NK-92 treated with Interleukin-12 subunit alpha and Interleukin-12 subunit beta, amount 100 ng/mL, for 24 hours (cell line): Measurements from ENCODE around the gene FLNC.

Experiments
- DNase-seq: peaks from one replicate; lab custom pipeline; 2025; lab: John Stamatoyannopoulos, UW

FLNC gene

DNA sequence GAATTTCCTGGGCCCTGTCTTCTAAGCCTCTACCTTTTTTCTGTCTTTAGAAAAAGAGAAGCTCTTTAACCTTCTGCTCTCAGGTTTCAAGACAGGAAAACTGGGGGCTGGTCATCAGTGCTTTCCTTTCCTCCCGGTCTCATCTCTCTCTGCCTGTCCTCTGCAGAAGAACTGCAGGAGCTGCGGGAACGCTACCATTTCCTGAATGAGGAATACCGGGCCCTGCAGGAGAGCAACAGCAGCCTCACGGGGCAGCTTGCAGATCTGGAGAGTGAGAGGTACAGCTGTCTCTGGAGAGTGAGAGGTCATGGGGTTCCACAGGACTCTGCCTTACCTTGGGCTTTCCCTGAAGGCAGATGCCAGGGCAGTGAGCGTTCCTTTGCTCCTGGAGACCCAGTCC, 25.7 kb upstream of the FLNC start:
- DNase-seq, result no peak

DNA sequence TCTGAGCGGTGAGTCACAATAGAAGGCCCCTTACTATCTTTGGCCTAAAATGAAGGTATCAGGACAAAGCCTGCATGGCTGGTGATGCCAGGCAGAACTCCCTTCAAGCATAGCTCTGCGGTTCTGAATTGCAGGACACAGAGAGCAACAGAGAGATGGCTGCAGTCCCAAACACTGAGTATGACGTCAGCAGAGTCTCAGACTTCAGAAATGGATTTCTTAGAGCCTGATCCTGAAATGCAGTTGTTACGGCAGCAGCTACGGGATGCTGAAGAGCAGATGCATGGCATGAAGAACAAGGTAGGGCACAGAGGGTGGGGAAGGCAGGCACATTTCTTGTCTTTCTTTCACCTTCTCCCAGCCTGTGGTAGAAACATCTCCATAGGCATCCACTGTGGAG, 25.0 kb upstream of the FLNC start:
- no peak for DNase-seq

DNA sequence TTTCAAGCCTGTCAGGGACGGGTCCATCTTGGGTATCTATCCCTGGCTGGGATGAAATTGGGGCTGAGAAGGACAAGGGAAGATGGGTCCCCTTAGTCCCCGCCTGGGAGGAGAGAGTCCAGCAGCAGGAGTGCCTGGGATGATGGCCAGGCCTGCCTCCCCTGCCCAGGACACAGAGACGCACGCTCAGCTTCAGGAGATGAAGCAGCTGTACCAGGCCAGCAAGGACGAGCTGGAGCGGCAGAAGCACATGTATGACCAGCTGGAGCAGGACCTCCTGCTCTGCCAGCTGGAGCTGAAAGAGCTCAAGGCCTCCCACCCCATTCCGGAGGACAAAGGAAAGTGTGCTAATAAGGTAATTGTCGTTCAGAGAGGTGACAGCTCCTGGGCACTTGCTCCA, 23.0 kb upstream of the FLNC start:
- no peak for DNase-seq

DNA sequence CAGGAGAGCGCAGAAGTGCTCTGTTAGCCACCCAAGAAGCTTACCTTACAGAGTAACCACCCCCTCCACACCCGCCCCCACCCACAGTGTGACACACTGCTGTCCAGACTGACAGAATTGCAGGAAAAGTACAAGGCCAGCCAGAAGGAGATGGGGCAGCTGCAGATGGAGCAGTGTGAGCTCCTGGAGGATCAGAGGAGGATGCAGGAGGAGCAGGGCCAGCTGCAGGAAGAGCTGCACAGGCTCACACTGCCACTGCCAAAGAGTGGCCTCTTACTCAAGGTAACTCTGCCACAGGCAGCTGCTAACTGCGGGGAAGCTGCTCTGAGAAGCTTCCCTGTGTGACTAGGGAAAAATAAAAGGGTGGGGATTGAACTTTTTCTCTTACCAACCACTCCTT, 20.8 kb upstream of the FLNC start:
- no peak for DNase-seq

DNA sequence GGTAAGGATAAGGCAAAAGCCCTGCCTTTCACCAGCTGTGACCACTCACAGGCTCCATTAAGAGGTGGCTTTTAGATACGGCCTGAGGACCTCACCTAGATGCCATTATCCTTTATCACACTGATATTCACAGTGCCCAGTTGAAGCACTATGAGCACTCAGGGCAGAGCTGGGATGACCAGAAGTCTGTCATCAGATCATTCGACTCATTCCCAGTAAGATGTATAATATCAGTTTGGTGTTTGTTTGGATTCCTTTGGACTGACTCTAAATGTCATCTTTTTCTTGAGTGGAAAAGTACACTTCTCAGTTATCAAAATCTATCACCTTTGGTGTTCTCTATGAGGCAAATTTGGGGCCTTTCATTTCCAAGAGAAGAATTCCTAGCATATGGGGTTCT, 19.7 kb upstream of the FLNC start:
- DNase-seq, result no peak

DNA sequence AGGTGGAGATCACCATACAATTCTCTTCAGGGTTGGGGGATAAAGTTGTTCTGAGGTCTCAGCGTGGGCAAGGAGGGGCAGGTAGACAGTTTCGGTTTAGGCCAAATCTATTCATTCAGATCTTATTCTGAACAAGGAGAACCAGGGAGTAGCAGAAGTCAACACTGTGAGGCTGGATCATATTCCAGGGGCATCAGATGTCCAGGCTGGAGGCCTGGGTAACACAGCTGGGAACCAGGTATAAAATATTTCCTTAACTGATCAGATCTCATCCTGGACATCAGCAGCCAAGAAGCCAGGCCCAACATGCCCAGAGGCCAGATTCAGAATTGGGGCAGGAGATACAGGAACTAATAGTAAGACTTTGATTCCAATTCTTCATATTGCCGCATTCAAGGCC, 19.2 kb upstream of the FLNC start:
- no peak for DNase-seq

DNA sequence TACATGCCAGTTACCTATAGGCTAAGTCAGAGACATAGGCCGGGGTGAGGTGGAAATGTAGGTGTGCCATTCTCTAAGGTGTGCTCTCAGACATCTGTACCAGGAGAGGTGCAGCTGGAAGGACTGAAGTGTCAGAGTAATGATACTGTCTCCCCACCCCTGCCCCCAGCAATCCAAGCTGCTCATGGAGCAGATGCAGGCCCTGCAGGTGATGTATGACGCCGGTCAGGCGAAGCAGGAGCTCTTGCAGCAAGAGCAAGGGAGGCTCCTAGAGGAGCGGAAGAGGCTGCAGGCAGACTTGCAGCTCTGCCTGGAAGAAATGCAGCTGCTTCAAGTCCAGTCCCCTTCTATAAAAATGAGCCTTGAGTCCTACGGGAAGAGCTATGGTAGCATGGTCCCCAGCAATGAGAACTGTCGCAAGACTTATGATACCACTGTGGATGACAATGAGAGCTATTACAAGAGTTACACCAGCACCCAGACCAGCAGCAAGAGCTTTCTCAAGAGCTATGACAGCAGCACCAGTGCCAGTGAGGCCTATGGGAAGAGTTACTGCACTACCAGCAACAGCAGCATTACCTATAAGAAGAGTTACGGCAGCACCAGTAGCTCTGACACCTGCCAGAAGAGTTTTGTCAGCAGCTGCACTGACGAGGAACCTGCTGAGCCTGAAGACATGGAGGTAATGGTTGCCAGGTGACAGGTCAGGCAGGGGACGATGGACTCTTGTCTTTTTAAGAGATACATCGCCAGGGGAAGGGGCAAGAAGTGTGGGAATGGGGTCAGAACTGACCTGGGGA, 18.4 kb upstream of the FLNC start:
- DNase-seq, result no peak

DNA sequence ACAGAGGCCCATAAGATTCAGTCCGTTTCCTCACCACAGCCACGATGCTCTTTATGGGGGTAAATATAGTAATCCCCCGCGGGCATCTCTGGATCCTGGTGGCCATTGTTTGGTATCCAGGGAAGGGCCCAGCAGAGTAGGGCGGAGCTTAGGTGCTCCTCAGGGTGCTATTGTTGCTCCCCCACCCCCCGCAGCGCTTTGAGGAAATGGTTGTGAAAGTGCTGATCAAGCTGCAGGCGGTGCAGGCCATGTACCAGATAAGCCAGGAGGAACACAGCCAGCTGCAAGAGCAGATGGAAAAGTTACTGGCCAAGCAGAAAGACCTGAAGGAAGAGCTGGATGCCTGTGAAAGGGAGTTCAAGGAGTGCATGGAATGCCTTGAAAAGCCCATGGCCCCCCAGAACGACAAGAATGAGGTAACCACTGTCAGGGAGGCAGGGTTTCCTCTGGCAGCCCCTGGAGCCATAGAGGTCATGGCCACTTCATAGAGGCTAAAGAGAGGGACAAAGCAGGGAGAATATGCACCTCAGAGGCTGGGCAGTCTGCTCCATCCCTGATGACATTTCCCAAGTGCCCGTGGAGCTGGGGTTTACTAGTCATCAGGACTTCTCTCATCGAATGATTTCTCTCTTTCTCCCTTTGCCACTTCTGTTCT, 17.6 kb upstream of the FLNC start:
- no peak for DNase-seq

DNA sequence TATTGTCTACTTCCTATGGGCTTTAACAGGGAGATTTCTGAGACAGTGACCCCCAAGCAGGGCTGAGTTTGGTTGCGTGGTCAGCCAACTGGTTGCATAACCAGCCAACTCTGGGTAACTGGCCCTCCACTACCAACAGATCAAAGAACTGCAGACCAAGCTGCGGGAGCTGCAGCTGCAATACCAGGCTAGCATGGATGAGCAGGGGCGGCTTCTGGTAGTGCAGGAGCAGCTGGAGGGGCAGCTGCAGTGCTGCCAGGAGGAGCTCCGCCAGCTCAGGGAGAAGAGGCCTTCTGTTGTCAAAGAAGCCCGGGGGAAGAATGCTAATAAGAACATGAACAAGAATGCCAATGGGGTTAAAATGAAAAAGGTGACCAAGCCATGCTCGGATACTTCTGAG, 15.7 kb upstream of the FLNC start:
- no peak for DNase-seq

DNA sequence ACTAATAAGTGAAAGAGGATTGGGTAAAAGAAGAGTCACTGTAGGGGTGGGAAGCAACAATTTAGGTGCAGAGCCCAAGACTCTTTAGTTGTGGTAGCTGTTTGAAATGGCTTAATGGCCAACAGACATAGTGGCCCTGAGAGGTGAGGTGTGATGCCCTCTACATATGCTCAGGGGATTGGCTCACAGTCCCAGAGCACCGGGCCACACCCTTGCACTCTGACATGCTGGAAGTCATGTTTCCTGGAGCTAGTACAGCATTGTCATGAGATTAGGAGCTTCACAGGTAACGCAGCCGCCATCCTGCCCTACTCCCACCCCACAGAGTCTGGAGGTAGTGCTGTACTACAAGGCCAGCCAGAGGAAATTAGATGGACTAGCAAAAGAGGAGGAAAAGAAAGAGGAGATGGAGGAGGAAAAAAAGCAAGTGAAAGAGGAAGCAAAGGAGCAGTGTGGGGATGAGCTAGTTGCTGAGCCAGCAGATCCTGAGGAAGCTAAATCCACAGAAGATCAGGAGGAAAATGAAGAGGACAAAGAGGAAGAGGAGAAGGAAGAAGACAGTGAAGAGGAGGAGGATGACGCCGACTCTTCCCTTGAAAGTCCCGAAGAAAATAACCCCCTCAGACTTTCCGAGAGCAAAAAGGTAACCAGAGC, 14.8 kb upstream of the FLNC start:
- no peak for DNase-seq

DNA sequence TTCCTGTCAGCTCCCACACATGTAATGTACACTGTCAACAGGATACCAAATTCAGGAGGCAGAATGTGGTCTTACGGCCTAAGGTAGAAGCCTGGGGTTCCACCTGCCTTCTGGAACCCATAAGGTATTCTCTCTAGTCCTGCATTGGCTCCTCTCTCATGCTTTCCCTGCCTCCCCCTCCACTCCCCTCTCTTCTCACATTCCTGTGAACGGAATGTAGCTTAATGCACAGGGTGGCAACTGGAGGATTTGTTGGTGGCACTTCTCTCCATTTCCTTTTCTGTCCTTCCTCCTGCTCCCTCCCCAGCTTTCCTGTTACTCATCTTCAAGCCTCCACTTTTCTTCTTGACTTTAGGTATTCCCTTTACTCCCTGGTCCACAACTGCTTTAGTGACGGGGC, 11.5 kb upstream of the FLNC start:
- DNase-seq, result no peak

DNA sequence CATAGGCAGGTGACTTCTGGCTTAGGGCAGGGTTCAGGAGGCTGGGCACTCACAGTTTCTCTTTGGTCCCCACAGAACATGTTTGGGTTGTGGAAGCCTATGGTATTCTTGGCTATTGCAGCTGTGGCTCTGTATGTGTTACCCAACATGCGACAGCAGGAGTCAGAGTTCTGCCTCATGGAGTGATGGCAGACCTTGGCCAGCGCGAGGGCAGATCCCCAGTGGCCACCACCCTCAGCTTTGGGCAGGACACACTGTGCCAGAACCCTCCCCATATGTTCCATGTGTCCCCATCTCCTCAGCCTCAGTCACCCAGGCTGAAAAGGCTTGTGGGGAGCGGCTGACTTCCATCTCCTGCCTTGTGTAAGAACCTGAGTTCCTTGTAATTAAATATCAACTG, 8.5 kb upstream of the FLNC start:
- DNase-seq, result no peak

DNA sequence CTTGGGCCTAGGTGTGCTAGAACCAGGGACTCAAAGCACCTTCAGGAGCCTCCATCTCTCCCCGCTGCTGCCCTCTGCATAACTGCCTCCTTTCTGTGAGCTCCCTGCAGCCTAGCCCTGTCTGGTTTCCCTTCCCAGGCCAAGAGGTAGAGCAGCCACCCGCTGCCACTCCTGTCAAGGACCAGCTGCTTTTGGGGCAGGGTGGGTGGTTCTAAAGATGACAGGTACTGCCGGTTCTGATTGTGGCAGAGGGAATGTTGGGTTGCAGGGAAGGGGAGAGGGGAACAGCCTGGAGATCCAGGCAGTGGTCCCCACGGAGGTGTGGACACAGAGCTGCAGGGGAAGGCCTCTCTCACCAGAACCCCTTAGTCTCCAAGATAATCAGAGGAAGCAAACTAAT, 3.7 kb upstream of the FLNC start:
- DNase-seq, result no peak

DNA sequence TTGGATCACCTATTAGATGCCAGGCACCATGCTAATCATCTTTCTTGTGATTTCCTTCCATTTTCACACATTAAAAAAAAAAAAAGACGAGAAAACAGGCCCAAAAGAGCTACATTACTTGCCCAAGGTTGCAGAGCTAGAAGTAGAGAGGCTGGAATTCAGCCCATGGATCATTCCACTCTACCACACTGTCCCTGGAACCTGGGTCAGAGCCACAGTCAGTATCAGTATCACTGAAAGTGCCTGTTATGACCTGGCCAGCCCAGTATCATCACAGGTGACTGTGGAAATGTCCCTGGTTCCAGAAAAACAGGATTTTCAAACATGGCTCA, 3.3 kb upstream of the FLNC start:
- DNase-seq, result no peak

DNA sequence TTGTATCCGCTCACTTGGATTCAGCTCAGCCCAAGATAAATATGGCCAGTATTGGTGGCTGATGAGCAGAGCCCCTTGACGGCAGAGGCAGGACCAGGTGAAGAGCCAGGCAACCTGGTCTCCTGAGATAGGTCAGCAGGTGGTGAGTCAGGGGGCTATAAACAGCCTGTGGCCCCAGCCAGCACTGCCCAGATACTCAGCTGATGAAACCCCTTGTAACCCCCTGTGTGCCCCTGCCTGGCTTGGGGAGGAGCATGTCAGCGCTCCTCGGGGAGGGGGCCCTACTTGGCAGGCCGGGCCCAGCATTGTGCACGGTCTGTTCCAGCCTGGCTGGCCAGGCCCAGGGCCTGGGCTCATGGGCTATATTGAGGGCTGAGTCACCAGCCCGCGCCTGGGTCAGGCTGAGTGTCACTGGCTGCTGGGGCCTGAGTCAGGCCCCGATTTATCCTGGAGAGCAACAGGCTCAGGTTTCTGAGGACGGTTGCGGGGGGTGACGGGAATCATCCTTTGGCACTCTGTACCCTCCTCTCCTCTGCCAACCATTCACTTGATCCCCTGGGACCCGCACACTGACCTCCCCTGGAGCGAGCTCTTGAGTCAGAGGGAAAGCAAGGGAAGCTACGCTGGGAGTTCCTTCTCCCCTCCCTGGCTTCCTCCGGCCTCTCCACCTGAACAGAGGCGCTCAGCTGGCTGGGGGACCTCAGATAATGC, 2.8 kb upstream of the FLNC start:
- DNase-seq, result no peak

DNA sequence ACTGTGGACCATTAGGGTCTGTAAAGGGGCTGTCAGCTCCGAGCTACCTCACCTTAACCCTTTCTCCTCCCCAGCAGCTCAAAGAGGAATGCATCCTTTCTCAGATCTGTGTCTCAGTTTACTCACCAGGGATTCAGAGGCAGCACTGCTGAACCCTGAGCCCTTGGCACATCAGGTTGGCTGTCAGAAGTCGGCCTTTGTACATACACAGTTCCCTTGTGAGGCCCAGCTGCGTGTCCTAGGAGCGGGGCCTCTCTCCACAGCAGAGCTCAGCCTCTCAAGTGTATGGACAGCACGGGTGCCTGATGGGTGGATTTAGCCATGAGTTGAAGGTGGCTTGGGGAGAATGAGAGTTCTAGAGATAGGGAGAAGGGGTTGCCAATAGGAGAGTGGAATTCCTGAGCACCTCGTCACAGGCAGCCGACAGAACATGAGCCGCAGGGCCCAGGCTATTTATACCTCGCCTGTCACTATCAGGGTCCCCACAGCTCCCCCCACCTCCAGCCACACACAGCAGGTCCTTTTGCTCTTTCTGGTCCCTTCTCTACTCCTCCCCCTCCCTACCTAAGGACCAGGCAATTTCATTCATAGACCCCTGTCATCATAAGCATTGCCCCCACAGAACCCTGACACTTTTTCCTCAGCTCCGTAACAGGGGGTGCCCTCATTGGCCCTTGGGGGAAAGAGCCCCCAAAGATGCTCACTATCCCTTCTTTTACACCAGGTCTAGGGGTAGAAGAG, 2.1 kb upstream of the FLNC start:
- DNase-seq, result no peak

DNA sequence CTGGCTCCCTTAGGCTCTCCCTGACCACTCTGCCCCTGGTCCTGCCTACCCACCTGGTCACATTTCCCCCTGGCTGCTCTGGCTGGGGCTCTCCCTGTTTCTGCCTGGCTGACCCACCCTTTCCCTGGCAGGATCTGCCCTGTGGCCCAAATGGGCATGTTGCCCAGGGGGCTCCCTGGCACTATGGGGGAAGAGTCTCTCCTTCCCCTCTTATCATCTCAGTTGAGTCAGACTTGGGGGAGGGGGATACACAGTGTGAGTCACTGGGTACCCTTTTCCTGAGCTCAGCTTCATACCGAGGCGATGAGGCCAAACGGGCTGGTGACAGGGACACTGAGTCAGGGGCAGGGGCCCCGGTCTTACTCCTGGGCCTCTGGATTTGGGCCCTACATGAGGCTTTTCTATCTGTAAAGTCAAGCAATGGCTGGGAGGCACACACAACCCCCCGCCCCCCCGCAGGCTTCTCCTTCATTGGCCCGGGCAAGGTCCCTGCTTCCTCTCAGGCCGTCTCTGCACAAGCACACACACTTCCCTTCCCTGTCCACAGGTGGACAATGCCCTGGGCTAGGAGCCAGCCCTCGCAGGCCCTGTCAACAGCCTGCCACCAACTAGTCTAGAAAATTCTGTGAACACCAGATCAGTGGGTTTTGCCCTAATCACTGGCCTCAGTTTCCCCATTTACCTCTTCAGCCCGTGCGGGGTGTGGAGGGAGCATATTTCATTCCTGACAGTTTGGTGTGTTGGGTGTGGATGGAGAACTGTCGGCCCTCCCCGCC, 627 bp upstream of the FLNC start:
- no peak for DNase-seq

DNA sequence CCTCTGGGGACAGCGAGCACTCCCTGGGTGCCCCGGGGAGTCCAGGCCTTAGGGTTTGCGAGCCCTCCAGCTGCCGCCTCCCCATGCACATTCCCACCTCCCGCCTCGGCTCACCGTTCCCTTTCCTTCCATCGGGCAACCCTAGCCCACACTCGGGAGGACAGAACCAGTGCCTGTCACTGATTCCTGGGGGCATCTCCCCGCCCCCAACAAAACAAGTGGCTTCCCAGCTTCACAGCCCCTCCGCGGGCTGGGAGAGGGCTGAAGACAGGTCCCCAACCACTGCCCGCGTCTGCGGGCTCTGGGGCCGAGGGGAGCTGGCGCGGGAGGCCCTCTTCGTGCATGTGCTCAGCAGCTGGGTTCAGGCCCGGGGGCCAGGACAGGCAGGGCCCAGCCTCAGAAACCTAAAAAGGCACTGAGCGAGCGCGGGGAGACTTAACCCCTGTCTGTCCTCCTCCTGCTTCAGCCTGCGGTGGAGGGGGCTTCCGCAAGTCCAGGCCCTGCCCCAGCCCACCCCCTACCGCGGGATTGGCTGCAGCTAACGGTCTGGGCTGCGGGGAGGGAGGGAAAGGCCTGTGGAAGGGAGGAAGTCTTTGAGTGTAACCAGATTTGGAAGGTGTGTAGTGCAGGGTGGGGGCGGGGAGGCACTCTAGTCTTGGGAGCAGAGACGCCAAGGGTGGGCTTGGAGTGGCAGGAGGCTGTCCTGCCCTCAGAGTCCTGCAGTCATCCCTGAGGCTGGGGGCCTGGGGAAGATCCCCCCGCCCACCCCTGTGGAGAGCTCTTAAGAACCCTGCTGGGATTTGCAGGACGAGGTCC, 1.2 kb downstream of the FLNC start:
- no peak for DNase-seq

DNA sequence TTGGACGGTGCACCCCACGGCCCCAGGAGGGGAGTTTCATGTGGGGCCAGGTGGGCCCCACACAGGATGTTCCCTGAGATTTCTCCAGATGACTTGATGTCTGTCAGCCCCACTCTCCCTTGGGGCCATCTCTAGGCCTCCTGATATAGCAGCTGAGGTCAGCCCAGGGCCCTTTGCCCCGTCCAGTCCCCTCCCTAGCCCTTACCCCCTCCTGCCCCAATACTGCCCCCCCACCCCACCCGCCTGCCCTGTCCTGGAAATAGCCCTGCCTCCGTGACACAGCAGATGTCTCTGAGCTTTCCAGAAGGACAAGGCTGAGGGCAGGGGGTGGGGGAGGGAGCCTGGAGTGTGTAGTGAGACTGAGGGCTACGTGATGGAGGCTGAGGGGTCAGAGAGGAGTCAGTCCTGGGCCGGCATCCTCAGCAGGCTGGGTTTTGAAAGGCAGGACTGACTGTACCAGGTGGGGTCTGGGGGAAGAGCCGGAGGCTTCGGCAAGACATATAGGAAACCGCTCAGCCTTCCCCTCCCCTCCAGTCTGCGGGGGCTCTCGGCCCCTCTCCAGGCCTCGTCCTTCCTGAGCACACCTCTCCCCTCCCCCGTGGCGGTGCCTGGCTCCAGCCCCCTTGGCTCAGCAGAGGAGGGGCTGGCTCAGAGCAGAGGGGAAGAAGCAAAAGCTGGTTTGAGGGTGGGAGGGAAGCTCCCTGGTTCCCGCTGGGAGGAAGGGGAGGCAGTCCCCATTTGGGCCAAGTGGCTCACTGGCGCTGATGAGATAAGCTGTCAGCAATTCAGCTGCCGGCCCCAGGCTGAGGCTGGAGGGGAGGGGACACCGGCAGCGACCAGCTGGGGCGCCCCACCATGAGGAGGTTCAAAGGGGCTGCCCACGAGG, 2.0 kb downstream of the FLNC start:
- DNase-seq, result no peak

DNA sequence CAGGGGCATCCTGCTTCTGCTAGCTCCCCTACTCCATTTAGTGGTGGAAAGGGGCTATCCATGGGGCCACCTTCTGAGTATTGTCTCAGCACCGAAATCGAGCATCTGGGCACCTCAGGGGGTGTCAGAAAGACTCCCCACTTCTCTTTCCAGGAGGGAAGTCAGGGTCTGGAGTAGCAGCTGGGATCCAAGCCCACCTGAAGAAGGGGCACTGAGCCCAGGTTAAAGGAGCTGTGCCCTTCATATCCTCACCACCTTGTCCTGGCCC, 2.6 kb downstream of the FLNC start:
- DNase-seq, result no peak
